Measurements from ENCODE around the gene FAM131A.

The FAM131A gene

DNA sequence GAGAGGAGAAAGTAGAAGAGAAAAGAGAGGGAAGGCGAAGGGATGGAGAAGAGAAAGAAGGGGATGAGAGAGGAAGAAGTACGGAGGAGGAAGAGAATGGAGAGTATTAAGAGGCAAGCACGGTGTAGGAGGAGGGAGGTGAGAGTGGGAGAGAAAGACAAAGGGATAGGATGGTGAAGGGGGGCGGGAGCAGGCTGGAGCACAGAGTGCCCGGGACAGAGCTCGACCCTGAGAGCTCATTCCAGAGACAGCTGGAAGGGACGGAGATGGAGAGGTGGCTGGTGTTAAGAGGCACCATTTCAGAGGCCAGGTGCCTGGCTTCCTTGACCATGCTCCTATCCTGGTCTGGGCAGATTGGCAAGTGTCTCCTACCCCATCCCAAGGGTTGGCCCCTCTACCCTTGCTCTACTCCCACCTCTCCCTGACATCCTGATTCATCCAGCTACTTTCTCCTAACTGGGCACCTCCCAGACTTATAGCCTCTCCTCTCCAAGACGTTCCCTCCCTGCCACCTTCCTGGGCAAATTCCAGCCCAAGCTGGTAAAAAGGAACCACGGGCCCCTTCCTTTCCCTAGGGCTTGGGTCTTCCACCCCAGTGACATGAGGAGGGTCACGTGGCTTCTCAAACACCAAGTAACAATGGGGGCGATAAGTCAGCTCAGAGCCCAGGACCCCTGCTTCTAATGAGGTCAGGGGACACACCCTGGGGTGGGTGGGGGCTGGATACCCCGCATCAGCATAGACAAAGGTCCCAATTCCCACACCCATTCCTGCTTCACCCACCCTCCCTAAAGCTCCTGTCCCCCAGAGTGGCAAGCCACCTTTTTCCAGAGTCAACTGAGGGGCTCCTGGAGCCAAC, 22.9 kb downstream of the FAM131A start:
- no peaks in the 10 kb centered on the region for H3K9me3 ChIP-seq
- no peak overlapping the region for H3K27ac ChIP-seq
- no peaks in the 10 kb centered on the region for H3K27me3 ChIP-seq
- H3K4me1 ChIP-seq = peaks cover 29% of the 10 kb centered on the region
- TF ChIP-seq Cebpa-rat (IDR thresholded peaks at IDR 0.05) = no peak
- H3K4me2 ChIP-seq = peak overlapping the region; percentile 94
- peaks cover 40% of the 10 kb centered on the region for H3K36me3 ChIP-seq
- H3K4me3 ChIP-seq = peak overlapping the region; percentile 88
- H3K9ac ChIP-seq = peak overlapping the region; percentile 83; the same call in 1 of the 2 replicates
- H4K20me1 ChIP-seq = peaks cover 15% of the 10 kb centered on the region; the same call in 1 of the 2 replicates

DNA sequence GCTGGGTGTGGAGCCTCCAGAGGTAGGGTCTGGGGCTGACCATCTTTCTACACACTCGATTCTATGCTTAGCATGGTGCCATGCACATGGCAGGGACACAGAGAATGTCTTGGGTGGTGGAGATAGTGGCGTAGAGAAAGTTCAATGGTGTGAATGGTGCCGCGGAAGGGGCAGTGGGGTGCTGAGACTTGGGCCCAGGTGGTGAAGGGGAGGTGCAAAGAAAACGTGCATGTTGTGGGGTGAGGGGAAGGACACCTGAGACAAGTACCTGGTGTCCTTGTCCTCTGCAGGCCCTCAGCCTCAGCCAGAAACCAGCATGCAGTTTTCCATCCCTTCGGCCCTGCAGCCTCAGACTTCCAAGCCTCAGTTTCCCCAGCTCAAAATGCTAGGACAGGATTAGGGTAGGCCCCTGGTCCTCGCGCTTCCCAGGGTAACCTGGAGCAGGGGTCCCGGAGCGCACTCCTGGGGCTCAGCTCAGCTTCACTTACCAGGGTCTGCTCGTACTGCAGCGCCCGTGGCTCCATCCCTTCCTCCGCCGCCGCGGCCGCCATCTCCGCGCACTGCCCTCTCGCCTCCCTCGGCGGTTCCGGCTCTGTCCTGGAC, 23.6 kb downstream of the FAM131A start:
- H4K20me1 ChIP-seq = peaks cover 17% of the 10 kb centered on the region
- peak overlapping the region; percentile 88 for H3K4me3 ChIP-seq
- no peaks in the 10 kb centered on the region for H3K27me3 ChIP-seq
- H3K4me1 ChIP-seq = peaks cover 31% of the 10 kb centered on the region
- no peak for TF ChIP-seq Cebpa-rat (IDR thresholded peaks at IDR 0.05)
- peak overlapping the region; percentile 83 for H3K9ac ChIP-seq
- H3K9me3 ChIP-seq = no peaks in the 10 kb centered on the region
- peaks cover 38% of the 10 kb centered on the region for H3K36me3 ChIP-seq
- H3K4me2 ChIP-seq = peak overlapping the region; percentile 94
- peak overlapping the region; percentile 92 for H3K27ac ChIP-seq

DNA sequence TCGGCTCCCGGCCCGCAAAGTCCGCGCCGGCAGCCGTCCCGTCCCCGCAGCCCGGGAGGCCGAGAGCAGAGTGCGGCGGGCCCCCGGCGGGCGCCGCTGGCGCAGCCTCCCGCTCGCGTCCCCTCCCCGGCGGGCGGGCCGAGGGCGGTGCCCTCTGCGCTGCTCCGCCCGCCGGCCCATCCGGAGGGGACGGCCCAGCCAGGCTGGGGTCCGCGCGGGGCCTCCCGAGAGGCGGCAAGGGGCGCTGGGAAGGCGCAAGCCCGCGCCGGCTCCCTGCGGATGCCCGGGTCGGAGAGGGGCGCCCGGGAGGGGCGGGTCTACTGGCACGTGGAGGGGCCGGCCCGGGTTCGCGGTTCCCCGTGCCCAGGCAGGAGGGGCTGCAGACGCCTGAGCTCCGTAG, 24.1 kb downstream of the FAM131A start, which contains the start of the genes CLCN2 and POLR2H:
Gene CLCN2, minus strand, starts transcription at position 74 of the 400 bp plus-strand sequence. CDS start 126 bp downstream, outside the sequence.
Gene POLR2H, plus strand, starts transcription at position 179 of the 400 bp plus-strand sequence. CDS start 1,783 bp downstream, outside the sequence.
- peak within 1 kb of the TSS; percentile 88 for H3K4me3 ChIP-seq
- peak within 1 kb of the TSS; percentile 92 for H3K27ac ChIP-seq
- H3K9me3 ChIP-seq = no peaks in the 10 kb centered on the region
- peaks cover 22% of the 10 kb centered on the region for H4K20me1 ChIP-seq
- H3K36me3 ChIP-seq = peaks cover 40% of the 10 kb centered on the region
- H3K4me1 ChIP-seq = peaks cover 31% of the 10 kb centered on the region
- peak within 1 kb of the TSS; percentile 83 for H3K9ac ChIP-seq
- no peak for TF ChIP-seq Cebpa-rat (IDR thresholded peaks at IDR 0.05)
- H3K4me2 ChIP-seq = peak within 1 kb of the TSS; percentile 94
- no peaks in the 10 kb centered on the region for H3K27me3 ChIP-seq

DNA sequence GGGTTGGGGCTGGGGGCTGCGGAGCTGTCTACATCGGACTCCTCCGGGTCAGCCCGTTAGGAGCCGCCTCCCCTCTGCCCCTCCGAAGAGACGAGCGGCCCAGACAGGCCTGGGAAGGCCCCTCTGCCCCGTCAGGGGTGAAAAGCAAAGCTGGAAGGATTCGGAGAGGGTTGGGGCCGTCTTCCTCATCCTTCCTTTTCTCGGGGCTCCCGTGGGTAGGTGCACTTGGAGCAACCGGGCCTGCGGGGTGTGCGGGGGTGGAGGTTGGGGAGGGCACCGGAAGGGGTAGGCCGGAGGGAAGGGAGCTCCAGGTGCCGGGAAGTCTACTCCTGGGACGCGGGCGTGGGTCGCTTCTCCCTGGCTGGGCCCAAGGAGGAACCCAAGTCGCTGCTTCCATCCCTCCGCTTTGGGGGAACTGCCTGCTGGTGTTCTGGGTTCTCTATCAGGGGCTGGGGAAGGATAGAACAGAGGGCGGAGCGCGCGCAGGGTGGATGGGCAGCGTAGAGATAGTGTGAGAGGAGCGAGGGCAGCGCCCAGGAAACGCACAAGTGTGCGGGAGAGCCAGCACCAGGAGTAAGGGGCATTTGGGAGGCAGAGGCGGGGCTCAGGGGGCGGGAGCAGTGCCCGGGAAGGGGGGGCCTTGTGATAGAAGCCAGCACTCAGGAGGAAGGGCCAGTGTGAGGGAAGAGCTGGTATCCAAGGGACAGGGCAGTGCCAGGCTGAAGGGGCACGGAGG, 24.7 kb downstream of the FAM131A start:
- peak overlapping the region; percentile 92 for H3K27ac ChIP-seq
- peak overlapping the region; percentile 94 for H3K4me2 ChIP-seq
- TF ChIP-seq Cebpa-rat (IDR thresholded peaks at IDR 0.05) = no peak
- H3K27me3 ChIP-seq = no peaks in the 10 kb centered on the region
- H3K36me3 ChIP-seq = peaks cover 40% of the 10 kb centered on the region
- H3K4me1 ChIP-seq = peaks cover 31% of the 10 kb centered on the region
- peaks cover 28% of the 10 kb centered on the region for H4K20me1 ChIP-seq
- H3K4me3 ChIP-seq = peak overlapping the region; percentile 88
- H3K9ac ChIP-seq = peak overlapping the region; percentile 83
- H3K9me3 ChIP-seq = no peaks in the 10 kb centered on the region

DNA sequence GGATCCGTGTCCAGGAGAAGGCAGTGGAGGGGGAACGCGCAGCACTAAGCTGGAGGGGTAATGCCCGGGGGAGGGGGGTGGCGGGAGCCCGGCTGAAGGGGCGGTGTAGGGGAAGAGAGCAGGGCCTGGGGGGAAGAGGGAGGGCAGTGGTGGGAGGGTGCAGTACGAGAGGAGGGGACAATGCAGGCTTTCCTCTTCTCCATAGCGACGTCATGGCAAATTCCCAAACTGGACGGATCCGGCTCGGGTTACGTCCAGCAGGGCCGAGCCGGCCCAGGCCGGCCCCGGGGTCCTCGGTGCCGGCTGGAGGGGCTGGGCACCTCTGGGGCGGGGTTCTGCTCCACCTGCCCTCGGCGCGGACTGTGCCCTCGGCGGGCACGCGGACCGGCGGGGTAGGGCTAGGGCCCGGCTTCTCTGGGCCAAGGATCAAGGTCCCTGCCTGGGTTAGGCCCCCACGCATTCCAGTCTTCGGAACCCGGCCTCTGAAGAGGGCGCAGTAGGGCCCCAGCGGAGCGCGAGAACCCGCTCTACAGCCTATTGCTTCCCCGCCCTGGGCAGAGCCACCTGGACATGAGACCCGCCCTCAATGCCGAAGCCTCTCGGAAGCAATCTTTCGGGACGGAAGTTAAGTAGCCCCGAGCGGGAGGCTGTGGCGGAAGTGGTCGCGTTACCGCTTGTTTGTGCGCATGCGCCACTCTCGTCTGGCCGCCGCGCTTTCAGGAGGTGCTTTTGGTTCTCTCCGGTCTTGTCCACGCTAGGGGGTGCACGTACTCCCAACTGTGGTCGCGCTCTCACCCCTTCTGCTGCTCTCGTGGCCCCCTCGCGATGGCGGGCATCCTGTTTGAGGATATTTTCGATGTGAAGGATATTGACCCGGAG, 25.5 kb downstream of the FAM131A start:
- no peaks in the 10 kb centered on the region for H3K27me3 ChIP-seq
- TF ChIP-seq Cebpa-rat (IDR thresholded peaks at IDR 0.05) = no peak
- peak overlapping the region; percentile 94 for H3K4me2 ChIP-seq
- H4K20me1 ChIP-seq = peaks cover 36% of the 10 kb centered on the region
- H3K27ac ChIP-seq = peak overlapping the region; percentile 92
- peak overlapping the region; percentile 88 for H3K4me3 ChIP-seq
- peaks cover 31% of the 10 kb centered on the region for H3K4me1 ChIP-seq
- H3K36me3 ChIP-seq = peaks cover 40% of the 10 kb centered on the region
- H3K9me3 ChIP-seq = no peaks in the 10 kb centered on the region
- peak overlapping the region; percentile 83 for H3K9ac ChIP-seq

DNA sequence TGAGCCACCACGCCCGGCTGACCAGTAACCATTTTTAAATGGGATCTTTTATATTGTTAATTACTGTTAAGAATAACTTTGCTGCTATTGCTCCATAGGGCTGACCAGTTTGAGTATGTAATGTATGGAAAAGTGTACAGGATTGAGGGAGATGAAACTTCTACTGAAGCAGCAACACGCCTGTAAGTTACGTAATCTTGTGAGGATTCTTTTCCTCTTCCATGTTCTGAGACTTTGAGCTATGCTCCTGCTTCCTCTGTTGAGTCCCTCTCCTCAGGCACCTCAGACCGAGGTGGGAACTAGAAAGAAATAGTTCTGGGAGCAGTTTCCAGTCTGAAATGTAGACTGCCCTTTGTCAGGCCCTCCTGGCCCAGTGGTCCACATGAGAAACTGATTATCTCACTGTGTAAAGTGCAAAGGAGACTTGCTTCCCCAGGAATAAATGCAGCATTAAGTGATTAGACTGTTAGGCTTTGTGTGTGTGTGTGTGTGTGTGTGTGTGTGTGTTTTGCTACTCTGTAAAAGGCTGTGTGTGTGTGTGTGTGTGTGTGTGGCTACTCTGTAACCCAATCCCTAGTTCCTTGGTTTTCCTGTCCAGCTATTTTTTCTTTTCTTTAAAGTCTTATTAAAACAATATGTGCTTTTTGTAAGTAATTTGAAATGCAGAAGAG, 29.4 kb downstream of the FAM131A start:
- Histone ChIP-seq H3K9me3 (no peaks in the 10 kb centered on the region), H3K4me2 (no peak overlapping the region), H3K27ac (no peak overlapping the region), H3K9ac (no peak overlapping the region), H3K36me3 (peaks cover 59% of the 10 kb centered on the region), H3K4me3 (no peak overlapping the region), H3K27me3 (no peaks in the 10 kb centered on the region), H4K20me1 (peaks cover 58% of the 10 kb centered on the region), H3K4me1 (peaks cover 18% of the 10 kb centered on the region)
- peak; percentile 51; the same call in 1 of the 2 replicates for TF ChIP-seq Cebpa-rat (IDR thresholded peaks at IDR 0.05)

DNA sequence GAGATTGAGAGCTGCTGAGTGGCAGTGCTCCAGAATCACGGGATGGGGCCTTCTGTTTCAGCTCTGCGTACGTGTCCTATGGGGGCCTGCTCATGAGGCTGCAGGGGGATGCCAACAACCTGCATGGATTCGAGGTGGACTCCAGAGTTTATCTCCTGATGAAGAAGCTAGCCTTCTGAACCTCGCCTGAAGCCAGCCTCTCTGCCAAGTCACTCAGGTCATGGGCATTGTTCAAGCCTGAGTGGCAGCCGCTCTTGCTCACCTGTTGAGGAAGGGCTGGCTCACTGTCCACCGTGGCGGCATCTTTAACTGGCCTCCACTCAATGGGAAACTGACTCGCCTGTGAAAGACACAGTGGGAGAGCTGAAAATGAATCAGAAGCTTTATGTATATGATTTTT, 30.7 kb downstream of the FAM131A start:
- no peak overlapping the region for H3K27ac ChIP-seq
- no peak overlapping the region for H3K4me2 ChIP-seq
- H3K36me3 ChIP-seq = peaks cover 59% of the 10 kb centered on the region
- H4K20me1 ChIP-seq = peaks cover 58% of the 10 kb centered on the region
- H3K4me1 ChIP-seq = peaks cover 18% of the 10 kb centered on the region
- H3K9me3 ChIP-seq = no peaks in the 10 kb centered on the region
- no peak for TF ChIP-seq Cebpa-rat (IDR thresholded peaks at IDR 0.05)
- H3K9ac ChIP-seq = no peak overlapping the region
- H3K27me3 ChIP-seq = no peaks in the 10 kb centered on the region
- H3K4me3 ChIP-seq = no peak overlapping the region

DNA sequence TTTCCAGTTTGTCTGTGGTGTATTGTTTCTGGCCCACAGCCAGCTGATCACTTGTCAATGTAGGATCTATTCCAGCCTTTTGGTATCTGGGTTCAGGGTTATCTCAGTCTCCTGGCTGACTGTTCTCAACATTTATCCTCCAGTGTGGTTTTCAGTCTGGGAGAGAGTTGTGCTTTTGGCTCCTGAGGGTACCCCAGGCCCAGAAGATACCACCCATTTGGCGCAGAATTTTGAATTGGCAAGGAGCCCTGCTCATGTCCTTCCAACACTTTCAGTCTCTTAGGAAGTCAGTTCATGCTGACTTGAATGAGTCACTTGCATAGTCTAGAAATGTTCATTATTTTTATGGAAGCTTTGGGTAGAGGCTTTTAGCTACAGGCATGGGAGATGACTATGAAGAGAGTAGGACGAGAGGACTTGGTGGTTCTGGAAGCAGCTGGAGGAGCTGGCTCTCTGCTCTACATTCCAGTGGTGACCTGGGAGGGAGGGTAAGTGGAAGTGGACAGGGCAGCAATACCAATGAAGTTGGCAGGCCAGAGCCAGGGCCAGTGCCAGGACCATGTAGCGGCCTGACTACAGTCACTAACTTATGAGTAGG, 31.3 kb downstream of the FAM131A start:
- no peak overlapping the region for H3K4me3 ChIP-seq
- peaks cover 3% of the 10 kb centered on the region; the same call in 1 of the 2 replicates for H3K27me3 ChIP-seq
- peak overlapping the region; percentile 18; the same call in 1 of the 2 replicates for H3K9ac ChIP-seq
- H3K4me1 ChIP-seq = peaks cover 18% of the 10 kb centered on the region
- peaks cover 59% of the 10 kb centered on the region for H3K36me3 ChIP-seq
- H3K4me2 ChIP-seq = no peak overlapping the region
- peaks cover 58% of the 10 kb centered on the region for H4K20me1 ChIP-seq
- no peaks in the 10 kb centered on the region for H3K9me3 ChIP-seq
- no peak overlapping the region for H3K27ac ChIP-seq
- TF ChIP-seq Cebpa-rat (IDR thresholded peaks at IDR 0.05) = no peak
